Measurements from ENCODE around the gene HIVEP3.

GRCh38 chr1:41622859-41623732 is 295.6 kb downstream of the HIVEP3 start:
- TF ChIP-seq CTCF (conservative IDR thresholded peaks at IDR 0.05): no peak
- no peak for TF ChIP-seq EZH2 (IDR thresholded peaks at IDR 0.05; ENCODE audit: low read depth)
